MG63 (cell line): ENCODE results near the gene OSBPL9. TPM values are rescaled to one million over a fixed set of nuclear protein-coding genes. Genes with fewer than 3 reads are reported as not detected.

ENCODE experiments used
- DNase-seq: peaks from one replicate; pipeline ENCODE4 v3.0.0-alpha.2; 2020
- H3K27me3 ChIP-seq: fragments of 250-450 bp; sonication (Bioruptor Pico); 2 replicates; pipeline ENCODE4 v1.5.1; 2020; ENCODE audit warnings: mild to moderate bottlenecking, moderate library complexity
- H3K36me3 ChIP-seq: fragments of 250-450 bp; sonication (Bioruptor Pico); 2 replicates; pipeline ENCODE4 v1.5.1; 2020; ENCODE audit warnings: mild to moderate bottlenecking, moderate library complexity
- H3K4me3 ChIP-seq: fragments of 250-450 bp; sonication (Bioruptor Pico); 2 replicates; pipeline ENCODE4 v1.5.1; 2020; ENCODE audit warnings: mild to moderate bottlenecking, moderate library complexity
- H3K9me3 ChIP-seq: fragments of 250-450 bp; sonication (Bioruptor Pico); 2 replicates; pipeline ENCODE4 v1.5.1; 2020; ENCODE audit warnings: mild to moderate bottlenecking, moderate library complexity
- total RNA-seq: library from RNA; depleted of rRNA; stranded (reverse); fragments of >200 nt; shearing (Covaris generic); gene quantifications from 2 replicates; pipeline ENCODE4 v1.2.3, GENCODE V29; 2014; ENCODE audit warnings: low replicate concordance; rRNA removed

OSBPL9 gene
- total RNA-seq: 31.7 and 45.5 TPM in 2 replicates

- DNase-seq: peak; percentile 81
- Histone ChIP-seq H3K36me3 (no peaks in the 10 kb centered on the region), H3K9me3 (no peaks in the 10 kb centered on the region), H3K27me3 (no peaks in the 10 kb centered on the region), H3K4me3 (peak within 1 kb of the TSS; percentile 97)
These were observed at the start of gene OSBPL9 for GRCh38 chr1:51616903-51617708. TSS of gene OSBPL9 (plus strand) at chr1:51617092. CDS start at chr1:51617111, 19 bp downstream.

DNA sequence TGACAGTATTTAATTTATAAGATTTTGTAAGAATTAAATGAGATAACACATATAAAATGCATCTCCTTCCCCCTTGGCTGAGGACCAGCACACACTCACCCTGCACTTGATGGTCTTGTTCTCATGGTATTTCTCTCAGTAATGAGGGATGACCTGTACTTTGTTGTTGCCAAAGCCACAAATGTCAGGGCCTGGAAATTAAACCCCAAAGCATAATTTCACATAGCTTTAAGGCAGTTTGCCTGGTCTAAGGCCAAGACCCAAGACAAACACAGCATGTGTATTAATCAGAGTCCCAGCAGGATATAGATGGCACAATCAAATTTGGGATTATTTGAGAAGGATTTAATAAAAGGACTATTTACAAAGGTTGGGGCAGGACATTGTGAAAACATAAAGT lies 49.2 kb upstream of the OSBPL9 start:
- H3K36me3 ChIP-seq: no peaks in the 10 kb centered on the region
- no peaks in the 10 kb centered on the region for H3K9me3 ChIP-seq
- H3K4me3 ChIP-seq: no peak overlapping the region
- H3K27me3 ChIP-seq: no peaks in the 10 kb centered on the region
- DNase-seq: peak; percentile 83

- H3K4me3 ChIP-seq: no peak overlapping the region
- DNase-seq: no peak
- no peaks in the 10 kb centered on the region for H3K36me3 ChIP-seq
- no peaks in the 10 kb centered on the region for H3K27me3 ChIP-seq
- no peaks in the 10 kb centered on the region for H3K9me3 ChIP-seq
These were observed 48.5 kb upstream of the OSBPL9 start for GRCh38 chr1:51568231-51568935.

DNA sequence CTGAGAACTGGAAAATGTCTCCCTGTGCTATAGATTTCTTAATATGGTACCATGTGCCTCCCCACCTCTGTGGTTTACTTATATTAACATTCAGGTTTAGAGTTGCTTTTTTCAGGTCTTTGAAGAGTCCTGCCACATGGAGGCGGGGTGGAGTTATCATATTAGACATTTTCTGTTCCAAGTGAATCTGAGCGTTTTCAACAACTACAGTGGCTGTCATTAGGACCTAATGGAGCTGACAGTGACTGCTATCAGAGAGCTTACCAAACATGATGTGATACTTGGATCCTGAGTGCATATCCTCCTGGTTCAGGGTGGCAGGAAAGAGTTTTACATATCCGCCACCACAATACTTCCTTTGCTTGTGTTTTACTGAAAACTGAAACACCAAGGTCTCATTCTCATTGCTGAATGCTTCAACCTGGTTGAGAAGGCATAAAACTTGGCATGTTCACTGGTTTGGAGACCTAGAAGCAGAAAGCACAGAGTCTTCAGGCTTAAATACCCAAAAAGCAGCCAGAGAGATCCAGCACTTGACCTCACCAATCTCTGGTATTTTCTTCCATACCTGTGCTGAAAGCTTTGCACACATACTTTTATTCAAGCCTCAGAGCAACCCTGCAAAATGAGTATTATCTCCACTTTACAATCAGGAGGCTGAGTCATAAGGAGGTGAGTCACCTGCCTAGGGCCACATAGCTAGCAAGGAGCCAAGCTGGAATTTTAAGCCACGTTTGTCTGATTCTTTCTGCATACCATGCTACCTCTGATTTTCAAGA lies 47.4 kb upstream of the OSBPL9 start:
- H3K4me3 ChIP-seq: no peak overlapping the region
- no peaks in the 10 kb centered on the region for H3K36me3 ChIP-seq
- H3K27me3 ChIP-seq: no peaks in the 10 kb centered on the region
- DNase-seq: peak; percentile 61
- H3K9me3 ChIP-seq: no peaks in the 10 kb centered on the region

GRCh38 chr1:51570063-51570710 lies 46.7 kb upstream of the OSBPL9 start:
- Histone ChIP-seq H3K27me3 (no peaks in the 10 kb centered on the region), H3K4me3 (no peak overlapping the region), H3K9me3 (no peaks in the 10 kb centered on the region), H3K36me3 (no peaks in the 10 kb centered on the region)
- DNase-seq: no peak

DNA sequence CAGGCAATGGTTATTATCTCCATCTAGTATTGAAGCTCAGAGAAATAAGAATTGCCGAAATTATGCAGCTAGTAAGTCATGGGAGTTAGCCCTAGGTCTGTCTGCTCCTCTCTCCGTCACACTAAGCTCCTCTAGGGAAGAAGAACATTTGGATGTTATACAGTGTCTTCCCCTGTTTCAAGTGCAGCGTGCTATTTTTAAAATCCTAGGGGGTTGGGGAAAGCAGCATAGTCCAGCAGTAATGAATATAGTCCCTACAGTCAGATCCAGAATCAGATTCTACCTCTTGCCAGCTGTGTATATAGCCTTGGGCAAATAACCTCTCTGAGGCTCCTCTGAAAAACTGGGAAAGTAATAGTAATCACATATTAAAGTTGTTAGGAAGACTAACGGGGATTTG lies 44.5 kb upstream of the OSBPL9 start:
- H3K27me3 ChIP-seq: no peaks in the 10 kb centered on the region
- DNase-seq: no peak
- H3K4me3 ChIP-seq: no peak overlapping the region
- H3K9me3 ChIP-seq: no peaks in the 10 kb centered on the region
- no peaks in the 10 kb centered on the region for H3K36me3 ChIP-seq

GRCh38 chr1:51574796-51575195 lies 42.1 kb upstream of the OSBPL9 start:
- H3K9me3 ChIP-seq: no peaks in the 10 kb centered on the region
- no peaks in the 10 kb centered on the region for H3K36me3 ChIP-seq
- DNase-seq: peak; percentile 42
- H3K27me3 ChIP-seq: no peaks in the 10 kb centered on the region
- no peak overlapping the region for H3K4me3 ChIP-seq

- H3K4me3 ChIP-seq: no peak overlapping the region
- peak; percentile 13 for DNase-seq
These were observed 41.3 kb upstream of the OSBPL9 start for GRCh38 chr1:51575406-51576084.

GRCh38 chr1:51576085-51576444 lies 40.8 kb upstream of the OSBPL9 start:
- no peak overlapping the region for H3K4me3 ChIP-seq
- no peaks in the 10 kb centered on the region for H3K36me3 ChIP-seq
- H3K9me3 ChIP-seq: no peaks in the 10 kb centered on the region
- no peak for DNase-seq
- H3K27me3 ChIP-seq: no peaks in the 10 kb centered on the region

More at GRCh38 chr1:51575406-51576084, 41.3 kb upstream of the OSBPL9 start:
- H3K9me3 ChIP-seq: no peaks in the 10 kb centered on the region
- no peaks in the 10 kb centered on the region for H3K36me3 ChIP-seq
- H3K27me3 ChIP-seq: no peaks in the 10 kb centered on the region

- Histone ChIP-seq H3K27me3 (no peaks in the 10 kb centered on the region), H3K4me3 (no peak overlapping the region), H3K9me3 (no peaks in the 10 kb centered on the region), H3K36me3 (no peaks in the 10 kb centered on the region)
- no peak for DNase-seq
These were observed 40.0 kb upstream of the OSBPL9 start for GRCh38 chr1:51576923-51577322.

- H3K36me3 ChIP-seq: no peaks in the 10 kb centered on the region
- DNase-seq: no peak
- no peaks in the 10 kb centered on the region for H3K9me3 ChIP-seq
- H3K27me3 ChIP-seq: no peaks in the 10 kb centered on the region
- no peak overlapping the region for H3K4me3 ChIP-seq
These were observed 38.3 kb upstream of the OSBPL9 start for GRCh38 chr1:51578383-51579109.

GRCh38 chr1:51581238-51581637 lies 35.7 kb upstream of the OSBPL9 start:
- H3K36me3 ChIP-seq: no peaks in the 10 kb centered on the region
- no peaks in the 10 kb centered on the region for H3K9me3 ChIP-seq
- H3K4me3 ChIP-seq: no peak overlapping the region
- H3K27me3 ChIP-seq: no peaks in the 10 kb centered on the region
- DNase-seq: no peak

DNA sequence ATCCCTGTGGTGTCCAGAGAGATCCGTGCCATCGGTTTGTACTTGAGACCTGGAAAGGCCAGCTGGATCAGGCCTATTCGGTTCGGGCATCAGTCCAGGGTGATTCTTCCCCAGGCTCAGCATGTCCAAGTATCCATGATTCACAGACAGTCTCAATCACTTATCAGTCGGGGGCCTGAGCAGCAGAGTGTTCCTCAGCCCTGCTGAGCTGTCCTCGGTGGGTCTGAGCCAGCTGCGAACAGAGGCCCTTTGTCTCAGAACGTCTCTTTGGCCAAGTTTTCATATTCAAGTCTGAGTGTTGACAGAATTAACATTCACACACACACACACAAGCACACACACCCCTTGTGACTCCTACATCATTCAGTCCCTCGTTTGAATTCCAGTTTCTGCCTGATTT lies 33.4 kb upstream of the OSBPL9 start:
- H3K27me3 ChIP-seq: no peaks in the 10 kb centered on the region
- DNase-seq: peak; percentile 97

GRCh38 chr1:51584021-51584420 lies 32.9 kb upstream of the OSBPL9 start:
- Histone ChIP-seq H3K36me3 (no peaks in the 10 kb centered on the region), H3K9me3 (no peaks in the 10 kb centered on the region), H3K4me3 (no peak overlapping the region)

More for the DNA sequence above, 33.4 kb upstream of the OSBPL9 start:
- Histone ChIP-seq H3K9me3 (no peaks in the 10 kb centered on the region), H3K4me3 (no peak overlapping the region), H3K36me3 (no peaks in the 10 kb centered on the region)

GRCh38 chr1:51592711-51593110 lies 24.2 kb upstream of the OSBPL9 start:
- Histone ChIP-seq H3K4me3 (no peak overlapping the region), H3K9me3 (no peaks in the 10 kb centered on the region), H3K27me3 (no peaks in the 10 kb centered on the region)

More at GRCh38 chr1:51584021-51584420, 32.9 kb upstream of the OSBPL9 start:
- no peaks in the 10 kb centered on the region for H3K27me3 ChIP-seq
- no peak for DNase-seq

More at GRCh38 chr1:51592711-51593110, 24.2 kb upstream of the OSBPL9 start:
- no peak for DNase-seq
- no peaks in the 10 kb centered on the region for H3K36me3 ChIP-seq
